ENCODE results near the gene KLHL17.

Gene KLHL17

GRCh38 chr1:960363-961131 is at the start of gene KLHL17:
Gene KLHL17 (plus strand): TSS chr1:960584. CDS start chr1:960694, 110 bp downstream.
- no peak for DNase-seq (ENCODE audit: low spot score)

- peak; percentile 63 for DNase-seq (ENCODE audit: low spot score)
These were observed 49.3 kb upstream of the KLHL17 start for GRCh38 chr1:910881-911721.

- DNase-seq (ENCODE audit: low spot score), result peak; percentile 58
These were observed 48.3 kb upstream of the KLHL17 start for GRCh38 chr1:911875-912739.

- peak; percentile 58 for DNase-seq (ENCODE audit: low spot score)
These were observed 47.6 kb upstream of the KLHL17 start for GRCh38 chr1:912740-913301.

GRCh38 chr1:913491-914130 is 46.8 kb upstream of the KLHL17 start:
- DNase-seq (ENCODE audit: low spot score), result no peak

GRCh38 chr1:914131-914890 is 46.1 kb upstream of the KLHL17 start:
- DNase-seq (ENCODE audit: low spot score), result no peak

GRCh38 chr1:914891-915280 is 45.5 kb upstream of the KLHL17 start:
- DNase-seq (ENCODE audit: low spot score), result no peak

DNA sequence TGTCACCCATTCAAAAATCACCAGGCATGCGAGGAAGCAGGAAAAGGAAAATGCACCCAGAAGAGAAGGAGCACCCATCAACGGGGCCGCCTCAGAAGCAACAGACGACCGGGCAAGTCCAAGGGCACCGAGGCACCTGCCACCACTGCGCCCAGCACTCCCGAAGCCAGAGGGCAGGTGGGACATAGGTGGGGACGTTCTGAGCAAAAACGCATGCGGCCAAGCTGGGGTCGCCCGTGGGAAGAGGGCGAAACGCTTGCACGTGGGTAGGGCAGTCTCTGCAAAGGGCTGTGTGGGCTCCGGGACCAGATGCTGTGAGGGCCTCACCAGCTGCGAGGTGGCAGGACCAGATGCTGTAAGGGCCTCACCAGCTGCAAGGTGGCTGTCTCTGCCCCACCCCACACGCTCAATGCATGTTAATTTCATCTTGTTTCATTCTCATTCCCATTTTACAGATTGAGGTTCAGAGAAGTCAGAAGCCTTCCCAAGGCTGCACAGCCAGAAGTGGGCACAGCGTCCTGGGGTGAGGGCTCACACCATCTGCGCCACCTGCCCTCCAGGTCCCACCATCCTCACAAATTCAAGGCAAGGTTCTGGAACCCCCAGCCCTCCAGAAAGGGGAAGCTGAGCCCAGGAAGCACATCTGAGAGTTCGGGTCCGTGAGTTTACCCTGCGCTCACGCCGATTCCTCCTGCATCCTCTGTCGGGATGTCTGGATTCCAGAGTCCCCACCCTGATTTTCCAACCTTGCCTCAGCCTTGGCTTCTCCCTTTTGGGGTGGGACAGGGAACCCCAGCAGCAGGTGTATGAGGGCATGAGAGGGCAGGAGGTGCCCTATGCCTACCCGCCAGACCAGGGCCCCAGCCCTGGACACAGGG is 44.9 kb upstream of the KLHL17 start:
- no peak for DNase-seq (ENCODE audit: low spot score)

DNA sequence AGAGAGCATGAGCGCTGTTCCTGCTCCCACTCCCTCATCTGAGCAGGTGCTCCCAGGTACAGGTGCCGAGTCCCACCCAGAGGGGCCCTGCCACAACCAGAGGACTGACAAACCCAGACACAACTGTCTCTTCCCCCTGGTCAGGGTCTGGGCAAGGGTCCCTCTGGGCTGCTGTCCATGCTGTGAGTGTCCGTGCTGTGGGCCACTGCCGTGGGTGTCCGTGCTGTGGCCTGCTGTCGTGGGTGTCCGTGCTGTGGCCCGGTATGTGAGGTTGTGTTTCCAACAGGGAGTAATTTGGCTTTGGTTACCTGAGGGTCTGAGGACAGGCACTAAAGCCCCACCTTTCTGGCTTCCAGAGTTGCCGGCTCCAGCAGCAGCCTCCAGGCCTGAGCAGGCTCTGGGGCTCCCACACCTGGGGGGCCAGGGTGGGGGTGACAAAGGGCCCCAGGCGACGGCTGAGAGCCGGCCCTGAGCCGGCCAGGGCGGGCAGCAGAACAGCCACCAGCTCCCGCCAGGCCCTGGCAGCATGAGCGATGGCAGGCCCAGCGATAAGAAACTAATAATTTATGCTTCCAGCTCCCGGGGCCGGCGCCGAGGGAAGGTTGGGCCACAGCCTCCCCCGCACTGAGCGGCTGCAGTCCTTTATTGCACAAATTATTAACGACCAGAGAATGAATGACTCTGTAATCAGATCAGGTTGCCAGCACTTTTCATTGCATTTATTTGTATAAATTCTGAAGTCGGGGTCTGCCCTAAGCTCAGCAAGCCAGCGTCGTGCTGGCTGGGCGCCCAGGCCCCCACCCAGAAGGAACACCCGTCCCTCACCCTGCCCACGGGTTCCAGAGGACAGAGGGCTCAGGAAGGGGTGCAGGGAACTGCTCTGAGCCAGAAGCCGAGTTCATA is 44.0 kb upstream of the KLHL17 start:
- DNase-seq (ENCODE audit: low spot score), result no peak

DNA sequence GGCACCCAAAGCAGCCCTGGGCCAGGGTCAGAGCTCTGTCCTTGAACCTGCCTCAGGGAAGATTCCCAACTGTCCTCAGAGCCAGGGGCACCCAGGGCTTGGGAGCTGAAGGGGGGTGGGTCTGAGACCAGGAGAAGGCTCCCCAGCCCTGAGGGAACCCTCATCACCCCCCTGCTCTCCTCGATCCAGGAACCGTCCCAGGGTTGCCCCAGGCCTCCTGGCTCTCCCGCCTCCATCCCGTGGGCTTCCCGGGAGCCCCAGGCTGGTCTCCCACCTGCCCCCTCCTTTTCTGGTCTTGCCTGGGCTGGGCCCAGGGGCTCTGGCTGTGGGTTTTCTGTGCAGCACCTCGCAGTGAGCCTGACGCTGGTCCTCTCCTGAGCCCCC is 43.3 kb upstream of the KLHL17 start:
- no peak for DNase-seq (ENCODE audit: low spot score)

DNA sequence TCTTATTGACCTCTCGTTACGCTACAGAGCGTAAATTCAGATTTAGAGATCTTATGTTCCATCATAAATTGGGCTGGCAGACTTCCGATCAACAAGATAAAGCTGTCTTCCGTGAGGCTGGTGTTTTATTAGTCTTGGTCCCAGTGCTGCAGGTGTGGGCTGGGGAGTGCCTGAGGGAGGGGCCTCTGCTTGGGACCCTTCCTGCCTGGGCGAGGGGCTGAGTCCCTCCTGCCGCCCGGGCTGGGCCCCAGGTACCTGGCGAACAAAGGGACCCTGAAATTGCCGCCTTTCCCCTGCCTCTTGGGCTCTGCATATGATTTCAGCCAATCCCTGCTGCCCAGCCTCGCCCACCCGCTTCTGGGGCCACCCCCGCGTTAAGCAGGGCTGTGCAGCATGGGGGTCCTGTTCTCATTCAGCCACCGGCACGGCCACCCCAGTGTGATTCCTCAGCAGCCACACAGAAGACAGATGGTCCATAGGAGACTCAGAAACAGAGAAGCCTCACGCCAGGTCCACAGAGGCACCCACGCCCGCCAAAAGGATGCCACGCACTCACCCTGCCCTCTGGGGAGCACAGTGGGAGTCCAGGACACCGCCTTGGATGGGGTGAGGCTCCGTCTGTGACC is 42.8 kb upstream of the KLHL17 start:
- DNase-seq (ENCODE audit: low spot score), result no peak

- no peak for DNase-seq (ENCODE audit: low spot score)
These were observed 42.0 kb upstream of the KLHL17 start for GRCh38 chr1:918353-918752.

DNA sequence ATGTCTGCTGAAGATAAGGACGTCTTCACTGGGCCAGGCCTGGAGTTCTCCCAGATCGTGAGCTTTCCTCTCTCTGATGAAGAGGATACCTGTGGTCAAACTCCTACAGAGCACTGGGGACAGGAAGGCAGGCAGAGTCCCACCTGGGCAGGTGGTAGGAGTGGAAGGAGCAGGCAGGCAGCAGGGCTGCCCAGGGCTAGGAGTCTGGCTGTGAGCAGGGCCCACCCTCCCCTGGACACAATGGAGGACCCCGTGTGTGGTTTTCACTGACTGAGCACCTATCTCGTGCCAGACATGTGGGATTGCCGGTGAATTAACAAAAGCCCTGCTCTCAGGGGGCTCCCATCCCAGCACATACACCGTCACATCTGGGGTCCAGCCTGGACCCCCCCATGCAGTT is 41.5 kb upstream of the KLHL17 start:
- DNase-seq (ENCODE audit: low spot score), result no peak

GRCh38 chr1:919271-919872 is 41.0 kb upstream of the KLHL17 start:
- no peak for DNase-seq (ENCODE audit: low spot score)

- DNase-seq (ENCODE audit: low spot score), result no peak
These were observed 40.4 kb upstream of the KLHL17 start for GRCh38 chr1:920010-920409.

GRCh38 chr1:920521-920920 is 39.9 kb upstream of the KLHL17 start:
- no peak for DNase-seq (ENCODE audit: low spot score)

GRCh38 chr1:921011-921837 is 39.2 kb upstream of the KLHL17 start:
- DNase-seq (ENCODE audit: low spot score), result peak; percentile 86

Measured in left forelimb (tissue), 1 donor.